GM21447 (cell line): ENCODE data around the gene GFPT1.

Source experiments
- ATAC-seq: cut with Tn5 transposase; IDR thresholded peaks from one replicate; pipeline ENCODE4 v1.9.1; 2021; ENCODE audit not compliant: unreplicated experiment

GFPT1 gene

DNA sequence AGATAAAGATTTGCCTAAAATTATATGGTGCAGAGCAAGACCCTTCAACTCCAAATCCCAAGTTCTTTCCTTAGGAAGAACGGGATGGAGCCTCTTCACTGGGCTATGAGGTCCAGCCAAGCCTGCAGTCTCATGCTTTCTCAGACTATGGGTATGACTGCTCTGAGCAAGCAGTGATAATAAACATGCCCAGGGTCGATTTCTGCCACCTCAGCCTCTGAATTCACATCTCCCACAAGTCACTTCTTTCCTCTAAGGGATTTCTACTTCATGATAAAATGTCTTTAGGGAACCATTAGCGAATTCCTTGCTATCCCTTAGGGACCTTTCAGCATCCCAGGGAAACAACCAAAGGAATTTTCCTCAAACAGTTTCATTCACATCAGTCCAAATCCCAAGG, 94.8 kb downstream of the GFPT1 start:
- no peak for ATAC-seq

DNA sequence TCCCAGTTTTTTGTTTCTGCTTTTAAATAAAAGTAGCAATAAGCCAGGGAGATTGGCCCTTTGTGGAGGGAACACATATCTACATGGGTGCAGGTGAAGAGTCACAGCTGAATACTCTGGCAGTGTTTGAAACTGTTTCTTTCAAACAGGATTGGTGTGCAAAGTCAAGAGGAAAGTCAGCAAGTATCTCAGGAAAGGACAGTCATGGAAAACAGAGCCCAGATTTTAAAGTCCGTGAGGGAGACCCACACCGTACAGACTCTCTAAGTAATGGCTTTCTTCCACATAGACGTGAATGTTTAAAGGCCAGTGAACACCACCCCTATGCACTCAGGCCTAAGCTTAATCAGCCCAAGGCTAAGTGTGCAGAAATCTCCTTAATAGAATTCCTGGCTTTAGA, 95.3 kb downstream of the GFPT1 start:
- ATAC-seq: no peak

DNA sequence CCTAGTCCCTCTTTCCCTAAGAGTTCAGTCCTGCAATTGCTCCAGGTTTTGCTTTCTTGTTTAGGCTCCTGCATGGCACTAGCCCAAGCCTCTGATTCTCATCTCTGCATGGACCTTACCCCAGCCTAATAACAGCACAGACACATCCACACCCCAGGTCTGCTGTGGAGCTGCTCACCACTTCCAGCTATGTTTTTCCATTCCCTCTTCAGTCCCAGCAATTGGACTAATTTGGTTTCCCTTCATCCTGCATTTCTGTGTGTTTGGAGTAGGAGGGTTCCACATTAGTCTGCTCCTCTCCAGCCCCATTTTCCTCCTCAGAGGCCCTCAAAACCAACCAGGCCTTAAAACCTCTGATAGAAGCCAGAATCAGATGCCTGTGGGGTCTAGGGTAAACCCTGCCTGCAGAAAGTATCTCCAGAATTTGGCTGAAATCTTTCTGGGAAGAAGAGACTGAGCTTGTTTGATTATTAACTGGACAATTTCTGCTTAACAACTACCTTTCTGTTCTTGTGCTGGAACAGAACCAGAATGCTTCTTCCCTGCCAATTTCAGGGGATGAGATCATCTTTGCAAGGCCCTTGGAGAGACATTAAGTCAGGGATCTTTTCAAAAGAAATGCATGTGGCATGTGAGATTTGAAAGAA, 95.9 kb downstream of the GFPT1 start:
- ATAC-seq: no peak

DNA sequence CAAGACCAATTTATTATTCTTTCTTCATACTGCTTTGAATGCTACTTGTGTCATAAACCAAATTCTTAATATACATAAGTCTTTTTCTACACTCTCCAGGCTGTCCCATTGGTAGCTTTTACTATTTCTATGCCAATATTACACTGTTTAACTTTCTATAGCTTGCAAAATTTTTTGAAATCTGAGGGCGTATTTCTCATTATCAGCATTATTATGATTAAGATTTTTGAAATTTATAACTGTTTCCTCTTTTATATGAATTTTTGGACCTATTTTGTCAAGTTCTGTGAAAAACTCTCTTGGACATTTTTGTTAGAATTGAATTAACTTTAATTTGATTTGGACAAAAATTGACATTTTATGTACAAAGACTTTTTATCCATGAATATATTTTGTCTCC, 98.6 kb downstream of the GFPT1 start:
- no peak for ATAC-seq

DNA sequence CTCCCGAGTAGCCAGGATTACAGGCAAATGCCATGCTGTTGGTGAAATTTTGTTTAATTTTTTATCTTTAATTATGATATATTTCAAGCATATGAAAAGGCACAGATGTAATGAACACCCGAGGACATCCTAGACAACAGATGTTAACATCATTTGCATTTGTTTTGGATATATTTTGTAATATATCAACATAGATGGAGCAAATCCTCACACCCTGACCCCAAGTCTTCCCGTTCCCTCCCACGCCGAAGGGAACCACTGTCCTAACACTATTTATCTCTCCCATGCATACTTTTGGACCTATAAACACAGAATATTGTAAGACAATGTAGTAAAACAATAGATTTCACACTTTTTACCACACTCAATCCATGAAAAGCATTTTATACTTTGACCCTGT, 99.5 kb downstream of the GFPT1 start:
- ATAC-seq: no peak

DNA sequence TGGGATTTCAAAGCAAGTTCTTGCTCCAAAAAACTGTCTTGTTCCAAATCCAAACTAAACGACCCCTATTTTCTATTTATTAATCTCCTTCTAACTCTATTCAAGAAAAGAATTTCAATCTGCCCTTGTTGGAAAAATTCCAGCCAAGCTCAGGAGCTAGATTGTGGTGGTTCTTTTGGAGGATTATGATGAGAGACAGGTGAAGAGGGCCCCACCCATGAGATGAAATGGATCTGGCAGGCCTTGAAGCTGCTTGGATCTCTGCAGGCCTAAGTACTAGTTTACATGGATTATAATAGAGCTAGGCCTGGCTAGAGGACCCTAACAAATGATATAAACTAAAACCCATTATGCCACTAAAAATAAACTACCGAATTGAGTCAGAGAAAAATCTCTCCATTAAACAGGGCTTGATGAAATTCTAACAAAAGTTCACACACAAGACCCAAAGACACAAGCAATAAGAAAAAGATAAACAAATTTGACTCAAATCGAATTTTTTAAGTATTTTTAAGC, 101.6 kb downstream of the GFPT1 start:
- no peak for ATAC-seq

GRCh38 chr2:69280796-69281412, 106.1 kb downstream of the GFPT1 start:
- ATAC-seq: no peak

DNA sequence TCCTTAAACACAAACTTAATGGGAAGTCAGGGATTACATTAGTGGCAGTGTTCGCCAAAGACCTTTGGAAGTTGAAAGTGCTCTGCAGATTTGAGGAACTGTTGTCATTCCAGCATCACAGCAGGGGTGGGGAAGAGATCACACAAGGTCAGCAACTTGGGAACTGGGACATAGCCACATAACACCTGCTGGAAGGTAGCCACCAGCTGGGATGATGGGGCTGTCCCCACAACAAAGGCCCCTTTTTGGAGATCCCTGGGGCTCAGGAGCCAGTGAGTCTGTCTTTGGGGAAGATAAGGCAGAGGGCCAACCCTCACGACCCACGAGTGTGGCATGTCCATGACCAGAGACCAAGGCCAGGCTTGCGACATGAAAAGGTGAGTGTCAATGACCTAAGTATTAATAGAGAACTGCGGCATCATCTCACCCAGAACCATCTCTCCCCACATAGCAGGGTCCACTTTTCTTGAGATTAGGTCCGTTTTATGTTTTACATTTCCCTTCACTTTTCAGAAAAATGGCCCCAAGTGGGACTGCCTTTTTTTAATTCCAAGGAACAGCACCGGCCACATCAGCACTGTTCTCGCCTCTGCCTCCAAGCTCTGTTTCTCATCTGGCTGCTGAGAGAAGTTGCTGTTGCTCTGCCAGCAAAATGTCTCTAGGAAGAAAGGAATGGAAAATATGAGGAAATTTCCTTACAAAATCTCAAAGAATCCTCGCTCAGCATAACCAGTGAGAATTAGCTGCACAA, 106.9 kb downstream of the GFPT1 start:
- no peak for ATAC-seq

DNA sequence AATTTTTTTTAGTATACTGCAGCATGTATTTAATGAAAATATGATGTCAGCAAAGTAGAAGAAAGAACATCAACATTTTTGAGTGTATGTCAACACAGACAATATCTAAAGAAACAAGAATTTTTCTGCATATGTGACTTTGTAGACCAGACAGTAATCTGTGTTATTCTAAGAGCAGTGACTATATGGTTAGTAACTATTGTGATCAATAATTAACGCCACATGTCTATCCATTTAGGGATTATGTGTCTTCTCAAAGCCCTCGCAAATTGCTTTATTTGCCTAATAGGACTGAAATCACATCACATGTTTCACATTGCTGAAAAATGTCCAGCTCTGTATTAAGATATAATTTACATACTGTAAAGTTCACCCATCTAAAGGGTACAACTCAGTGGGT, 107.8 kb downstream of the GFPT1 start:
- no peak for ATAC-seq

- ATAC-seq: no peak
Observed at GRCh38 chr2:69278366-69278765, 108.7 kb downstream of the GFPT1 start.

GRCh38 chr2:69275490-69275889, 111.5 kb downstream of the GFPT1 start:
- ATAC-seq: no peak

DNA sequence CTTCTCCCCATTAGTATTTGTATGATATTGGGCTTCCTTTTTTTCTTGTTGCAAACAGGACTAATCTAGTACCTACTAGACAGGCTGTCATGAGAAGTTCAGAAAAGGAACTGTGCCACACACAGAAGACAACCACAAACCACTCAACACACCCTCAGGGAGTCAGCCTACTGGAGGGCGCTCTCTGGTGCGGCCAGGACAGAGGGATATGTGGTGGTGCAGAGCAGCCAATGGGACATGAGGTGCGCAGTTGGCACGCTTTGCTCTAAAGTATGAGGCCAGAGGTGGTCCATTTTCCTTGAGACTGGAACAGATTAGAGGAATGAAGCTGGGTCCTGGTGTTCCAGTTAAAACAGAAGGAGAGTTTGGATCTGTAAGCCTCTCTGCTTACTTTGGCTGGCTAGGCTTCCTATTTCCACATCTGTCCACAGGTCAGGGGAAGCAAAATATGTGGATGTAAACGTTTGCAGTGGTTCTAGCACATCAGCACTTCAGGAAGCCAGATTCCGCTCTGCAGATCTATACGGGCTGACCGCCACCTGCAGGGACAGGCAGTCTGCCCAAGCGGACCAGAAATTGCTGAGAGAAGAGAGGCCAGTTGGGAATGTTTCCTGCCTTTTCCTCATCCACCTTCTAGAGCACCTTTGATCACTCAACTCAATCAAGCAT, 114.1 kb downstream of the GFPT1 start:
- ATAC-seq: no peak

DNA sequence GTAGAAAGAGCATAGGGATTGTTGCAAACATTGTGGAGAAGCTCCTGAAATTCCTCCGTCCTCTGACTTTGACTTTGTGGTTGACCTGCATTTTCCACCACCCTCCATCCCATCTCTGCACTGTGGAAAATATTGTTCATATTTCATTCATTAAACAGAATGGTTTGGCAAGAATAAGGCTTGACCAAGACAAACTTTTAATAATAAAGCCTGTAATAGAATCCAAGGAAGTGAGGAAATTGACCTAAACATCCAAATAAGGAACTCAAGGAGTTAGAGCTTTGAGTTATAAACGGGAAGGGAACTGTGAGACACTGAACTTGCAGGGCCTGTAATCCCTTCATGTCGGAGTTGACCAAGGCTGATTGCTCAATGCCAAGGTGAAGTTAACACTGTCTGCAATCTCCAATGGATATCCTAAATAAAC, 115.2 kb downstream of the GFPT1 start:
- ATAC-seq: no peak
